Left ventricle myocardium inferior (tissue), 1 donor: Measurements from ENCODE around the gene POU2AF2. TPM values are rescaled to one million over a fixed set of nuclear protein-coding genes. Genes with fewer than 3 reads are reported as not detected.
"Not testable (repeated sequence)": the region's sequence is repeated elsewhere in the genome, so short reads cannot be mapped to it uniquely, and the experiment has no call there.

ENCODE experiments used
- DNase-seq: peaks from one replicate; pipeline ENCODE4 v3.0.0-alpha.2; 2020
- H3K27ac ChIP-seq: fragments of 200-600 bp; replicated peaks from 2 replicates; pipeline ENCODE4 v1.8.0; 2021
- H3K27me3 ChIP-seq: fragments of 200-600 bp; 2 replicates; pipeline ENCODE4 v1.8.0; 2021; ENCODE audit warnings: low read depth
- H3K36me3 ChIP-seq: fragments of 200-600 bp; 2 replicates; pipeline ENCODE4 v1.8.0; 2021
- H3K4me1 ChIP-seq: fragments of 200-600 bp; 2 replicates; pipeline ENCODE4 v1.8.0; 2021
- H3K4me3 ChIP-seq: fragments of 200-600 bp; 2 replicates; pipeline ENCODE4 v1.8.0; 2021; ENCODE audit warnings: mild to moderate bottlenecking, moderate library complexity
- H3K9me3 ChIP-seq: fragments of 200-600 bp; replicated peaks from 2 replicates; pipeline ENCODE4 v1.8.0; 2021
- intact Hi-C: fragments of 100-400 bp; cut with micrococcal nuclease; formaldehyde crosslinking; loops from one replicate; pipeline ENCODE4 v1.11.0; 2022
- total RNA-seq: library from RNA; stranded (reverse); fragmentation: NEBNext Ultra II Directional; extraction: Animal tissue kit (Norgen Biotek cat#: 25700); gene quantifications from one replicate; pipeline ENCODE4 v1.2.1, GENCODE V29; 2021
- TF ChIP-seq, protein P1 (sequence below): fragments of 200-600 bp; IDR thresholded peaks from 2 replicates; pipeline ENCODE4 v1.8.0; 2021; ENCODE audit warnings: antibody characterized with exemption, mild to moderate bottlenecking, borderline replicate concordance
- donor health status: DM: no; HTN: yes; CAD: no; lungs with severe emphysema.

Gene POU2AF2
- total RNA-seq, 1 donor from 2014 or later: not detected

DNA sequence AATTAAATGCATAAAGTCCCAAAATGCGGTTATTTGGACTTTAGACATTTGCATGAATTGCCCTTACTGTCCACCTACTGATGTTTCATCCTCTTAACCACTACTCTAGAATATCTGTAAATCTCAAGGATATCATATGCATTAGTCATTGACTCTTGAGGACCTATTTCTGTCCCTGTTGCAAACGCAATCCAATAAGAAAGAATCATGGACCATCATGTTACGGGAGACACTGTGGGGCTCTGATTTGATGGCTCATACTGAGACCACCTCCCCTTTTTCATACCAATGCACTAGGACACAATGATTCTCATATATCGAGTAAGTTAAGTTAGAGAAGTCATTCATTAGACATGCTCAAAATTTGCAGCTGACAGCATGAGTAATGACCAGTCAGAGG, 14.4 kb downstream of the POU2AF2 start:
- no peaks in the 10 kb centered on the region for H3K36me3 ChIP-seq
- H3K9me3 ChIP-seq: no peaks in the 10 kb centered on the region
- peaks cover 85% of the 10 kb centered on the region for H3K27me3 ChIP-seq
- no peaks in the 10 kb centered on the region for H3K4me1 ChIP-seq
- no peak overlapping the region for H3K4me3 ChIP-seq
- intact Hi-C loops: no loop called here
- no peak for DNase-seq
- no peak overlapping the region for H3K27ac ChIP-seq
- TF ChIP-seq, protein P1, sequence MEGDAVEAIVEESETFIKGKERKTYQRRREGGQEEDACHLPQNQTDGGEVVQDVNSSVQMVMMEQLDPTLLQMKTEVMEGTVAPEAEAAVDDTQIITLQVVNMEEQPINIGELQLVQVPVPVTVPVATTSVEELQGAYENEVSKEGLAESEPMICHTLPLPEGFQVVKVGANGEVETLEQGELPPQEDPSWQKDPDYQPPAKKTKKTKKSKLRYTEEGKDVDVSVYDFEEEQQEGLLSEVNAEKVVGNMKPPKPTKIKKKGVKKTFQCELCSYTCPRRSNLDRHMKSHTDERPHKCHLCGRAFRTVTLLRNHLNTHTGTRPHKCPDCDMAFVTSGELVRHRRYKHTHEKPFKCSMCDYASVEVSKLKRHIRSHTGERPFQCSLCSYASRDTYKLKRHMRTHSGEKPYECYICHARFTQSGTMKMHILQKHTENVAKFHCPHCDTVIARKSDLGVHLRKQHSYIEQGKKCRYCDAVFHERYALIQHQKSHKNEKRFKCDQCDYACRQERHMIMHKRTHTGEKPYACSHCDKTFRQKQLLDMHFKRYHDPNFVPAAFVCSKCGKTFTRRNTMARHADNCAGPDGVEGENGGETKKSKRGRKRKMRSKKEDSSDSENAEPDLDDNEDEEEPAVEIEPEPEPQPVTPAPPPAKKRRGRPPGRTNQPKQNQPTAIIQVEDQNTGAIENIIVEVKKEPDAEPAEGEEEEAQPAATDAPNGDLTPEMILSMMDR: no peak

DNA sequence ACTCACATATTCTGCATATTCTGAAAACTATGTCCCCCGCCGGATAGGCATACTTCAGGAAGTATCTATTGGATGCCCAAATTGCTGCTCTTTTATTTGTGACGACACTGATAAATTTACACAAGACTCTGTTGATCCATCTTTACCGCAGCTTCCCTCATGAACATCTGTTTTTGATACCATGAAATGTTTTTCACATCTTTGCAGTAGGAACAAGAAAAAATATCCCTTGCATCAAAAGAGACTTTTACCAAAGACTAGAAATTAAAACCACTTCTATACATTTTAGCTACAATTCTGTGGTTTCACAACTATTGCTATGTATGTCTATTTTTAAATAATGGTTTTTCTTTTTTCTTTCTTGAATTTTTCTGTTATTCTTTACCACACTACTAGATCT, 15.3 kb downstream of the POU2AF2 start:
- H3K4me3 ChIP-seq: no peak overlapping the region
- no peaks in the 10 kb centered on the region for H3K4me1 ChIP-seq
- H3K27ac ChIP-seq: no peak overlapping the region
- intact Hi-C loops: no loop called here
- H3K36me3 ChIP-seq: no peaks in the 10 kb centered on the region
- DNase-seq: no peak
- peaks cover 80% of the 10 kb centered on the region for H3K27me3 ChIP-seq
- no peaks in the 10 kb centered on the region for H3K9me3 ChIP-seq
- TF ChIP-seq, protein P1: no peak

DNA sequence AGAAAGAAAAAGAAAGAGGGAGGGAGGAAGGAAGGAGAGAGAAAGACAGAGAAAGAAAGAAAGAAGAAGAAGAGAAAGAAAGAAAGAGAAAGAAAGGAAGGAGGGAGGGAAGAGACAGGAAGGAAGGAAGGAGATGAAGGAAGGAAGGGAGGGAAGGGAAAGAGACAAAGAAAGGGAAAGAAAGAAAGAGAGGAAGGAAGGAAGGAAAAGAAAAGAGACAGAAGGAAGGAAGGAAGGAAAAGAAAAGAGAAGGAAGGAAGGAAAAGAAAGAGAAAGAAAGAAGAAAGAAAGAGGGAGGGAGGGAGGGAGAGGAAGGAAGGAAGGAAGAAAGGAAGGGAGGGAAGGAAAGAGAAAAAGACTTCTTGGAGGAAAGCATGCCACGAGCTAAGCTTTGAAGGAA, 19.1 kb downstream of the POU2AF2 start:
- H3K36me3 ChIP-seq: no peaks in the 10 kb centered on the region
- no peaks in the 10 kb centered on the region for H3K9me3 ChIP-seq
- no peak overlapping the region for H3K4me3 ChIP-seq
- TF ChIP-seq, protein P1: no peak
- intact Hi-C loops: no loop called here
- no peak for DNase-seq
- no peaks in the 10 kb centered on the region for H3K4me1 ChIP-seq
- no peak overlapping the region for H3K27ac ChIP-seq
- peaks cover 52% of the 10 kb centered on the region for H3K27me3 ChIP-seq

DNA sequence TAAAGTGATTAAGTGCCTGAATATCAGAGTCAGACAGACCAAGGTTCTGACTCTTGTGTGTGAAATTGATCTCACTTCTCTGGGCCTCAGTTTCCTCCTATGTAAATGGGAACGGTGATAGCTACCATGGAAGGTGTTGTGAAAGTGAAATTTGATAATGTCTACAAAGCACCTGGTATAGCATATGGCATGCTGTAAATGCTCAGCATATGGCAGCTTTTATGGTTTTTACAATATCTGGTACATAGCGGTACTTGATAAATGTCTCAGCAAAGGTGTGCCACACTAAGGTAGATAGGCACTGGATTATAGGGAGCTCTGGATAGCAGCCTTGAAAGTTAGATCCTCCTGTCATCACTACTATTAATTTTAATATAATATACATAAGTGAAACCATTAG, 19.9 kb downstream of the POU2AF2 start:
- no peak for DNase-seq
- H3K4me1 ChIP-seq: no peaks in the 10 kb centered on the region
- intact Hi-C loops: no loop called here
- TF ChIP-seq, protein P1: no peak
- H3K27me3 ChIP-seq: peaks cover 45% of the 10 kb centered on the region
- H3K36me3 ChIP-seq: no peaks in the 10 kb centered on the region
- no peaks in the 10 kb centered on the region for H3K9me3 ChIP-seq
- no peak overlapping the region for H3K27ac ChIP-seq
- no peak overlapping the region for H3K4me3 ChIP-seq

DNA sequence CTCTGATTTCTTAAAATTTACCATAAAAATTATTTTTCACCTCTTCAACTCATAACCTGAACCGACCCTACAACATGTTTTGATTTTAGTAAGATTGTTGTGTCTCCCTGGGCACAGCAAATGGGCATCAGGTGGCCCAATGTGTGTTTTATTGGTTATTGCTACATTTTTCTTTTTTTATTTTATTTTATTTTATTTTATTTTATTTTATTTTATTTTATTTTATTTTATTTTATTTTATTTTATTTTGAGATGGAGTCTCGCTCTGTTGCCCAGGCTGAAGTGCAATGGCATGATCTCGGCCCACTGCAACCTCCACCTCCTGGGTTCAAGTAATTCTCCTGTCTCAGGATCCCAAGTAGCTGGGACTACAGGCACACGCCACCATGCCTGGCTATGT, 22.8 kb downstream of the POU2AF2 start:
- H3K9me3 ChIP-seq, intact Hi-C loops, H3K4me1 ChIP-seq, DNase-seq, H3K4me3 ChIP-seq, H3K27ac ChIP-seq, H3K36me3 ChIP-seq: not testable (repeated sequence)
- H3K27me3 ChIP-seq: peaks cover 34% of the 10 kb centered on the region

DNA sequence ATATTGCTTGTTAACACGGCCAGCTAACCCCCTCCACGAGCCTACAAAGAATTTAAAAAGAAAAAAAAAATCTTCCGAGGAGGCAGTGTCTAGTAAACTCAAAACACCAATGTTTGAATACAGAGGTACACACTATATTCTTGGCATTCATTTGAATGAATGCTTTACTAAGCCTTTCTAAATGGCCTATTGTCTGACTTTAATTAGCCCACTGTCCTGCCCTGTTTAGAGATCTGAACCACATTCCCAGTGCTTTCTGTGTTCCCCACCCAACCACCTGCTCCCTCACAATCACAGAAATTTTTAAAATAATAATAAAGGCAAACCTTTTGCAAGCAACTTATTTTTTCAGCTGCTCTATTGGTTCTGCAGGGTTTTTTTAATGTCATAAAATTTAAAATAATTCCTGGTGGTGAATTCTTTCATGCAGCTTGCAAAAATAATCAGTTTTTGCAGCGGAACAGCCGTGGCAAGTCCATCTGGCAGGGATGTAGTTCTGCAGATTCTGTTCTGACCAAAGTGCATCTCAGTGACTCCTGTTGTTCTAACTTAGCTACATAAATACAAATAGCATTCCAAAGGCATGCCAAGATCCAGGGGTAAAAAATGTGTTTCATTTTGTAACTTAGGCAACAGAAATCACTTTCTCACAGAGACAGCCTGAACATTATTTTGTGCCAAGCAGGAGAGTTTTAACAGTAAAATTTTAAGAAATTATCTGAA, 23.8 kb downstream of the POU2AF2 start:
- Histone ChIP-seq H3K9me3 (no peaks in the 10 kb centered on the region), H3K4me3 (no peak overlapping the region), H3K36me3 (no peaks in the 10 kb centered on the region), H3K27ac (no peak overlapping the region), H3K27me3 (peaks cover 34% of the 10 kb centered on the region), H3K4me1 (no peaks in the 10 kb centered on the region)
- DNase-seq: no peak
- intact Hi-C loops: no loop called here
- TF ChIP-seq, protein P1: no peak
